Neuronal stem cell (in vitro differentiated cells): ENCODE measurements around the gene MEIOB.

ENCODE experiments used
- DNase-seq: peaks from one replicate; pipeline ENCODE4 v3.0.0-alpha.2; 2013; ENCODE audit warnings: low spot score
- H2AFZ ChIP-seq: one replicate; pipeline ENCODE4 v1.6.1; 2013; ENCODE audit warnings: mild to moderate bottlenecking, low read length, inconsistent platforms
- H2AK5ac ChIP-seq: 2 replicates; pipeline ENCODE4 v1.6.1; 2013; ENCODE audit warnings: low read depth, mild to moderate bottlenecking, inconsistent platforms, low read length, moderate library complexity, mixed read lengths
- H2BK120ac ChIP-seq: 2 replicates; pipeline ENCODE4 v1.6.1; 2013; ENCODE audit warnings: low read depth, mild to moderate bottlenecking, inconsistent platforms, low read length, moderate library complexity, mixed read lengths
- H2BK12ac ChIP-seq: one replicate; pipeline ENCODE4 v1.6.1; 2013; ENCODE audit warnings: low read length, inconsistent platforms
- H2BK15ac ChIP-seq: 2 replicates; pipeline ENCODE4 v1.6.1; 2013; ENCODE audit warnings: mild to moderate bottlenecking, low read length, inconsistent platforms, mixed read lengths
- H2BK5ac ChIP-seq: one replicate; pipeline ENCODE4 v1.6.1; 2013; ENCODE audit warnings: inconsistent platforms, mild to moderate bottlenecking, low read length, moderate library complexity
- H3K14ac ChIP-seq: one replicate; pipeline ENCODE4 v1.6.1; 2013; ENCODE audit warnings: low read length, inconsistent platforms
- H3K18ac ChIP-seq: 2 replicates; pipeline ENCODE4 v1.6.1; 2013; ENCODE audit warnings: low read length, inconsistent platforms
- H3K23ac ChIP-seq: 2 replicates; pipeline ENCODE4 v1.6.1; 2013; ENCODE audit warnings: low read depth, mild to moderate bottlenecking, mixed read lengths, low read length, inconsistent platforms; ENCODE audit not compliant: poor library complexity
- H3K27ac ChIP-seq: replicated peaks from 3 replicates; pipeline ENCODE4 v1.5.1; 2013; ENCODE audit warnings: low read length, inconsistent platforms
- H3K27me3 ChIP-seq, 3 experiments: 2 replicates each; pipeline ENCODE4 v1.6.1; 2013; ENCODE audit warnings: low read length in 3 of 3, mild to moderate bottlenecking in 2 of 3, inconsistent platforms in 1 of 3, low read depth in 1 of 3, mixed read lengths in 1 of 3, moderate library complexity in 1 of 3; ENCODE audit not compliant: control insufficient read depth in 3 of 3, insufficient read depth in 3 of 3
- H3K36me3 ChIP-seq, 2 donors: replicated peaks in 1 of 2; 2 replicates each; pipeline ENCODE4 v1.6.1; 2013; ENCODE audit warnings: low read length in 2 of 2; ENCODE audit not compliant: control insufficient read depth in 2 of 2, insufficient read depth in 2 of 2
- H3K4ac ChIP-seq: 2 replicates; pipeline ENCODE4 v1.6.1; 2013; ENCODE audit warnings: inconsistent platforms, mild to moderate bottlenecking, low read length, moderate library complexity
- H3K4me1 ChIP-seq, 2 donors: 1 replicate in 1 of 2; 2 replicates in 1 of 2; pipeline ENCODE4 v1.6.1; 2013; ENCODE audit warnings: low read length in 2 of 2, low read depth in 1 of 2; ENCODE audit not compliant: control insufficient read depth in 2 of 2, insufficient read depth in 1 of 2
- H3K4me2 ChIP-seq: one replicate; pipeline ENCODE4 v1.6.1; 2013; ENCODE audit warnings: mild to moderate bottlenecking, low read length, inconsistent platforms; ENCODE audit not compliant: insufficient read depth, poor library complexity, severe bottlenecking
- H3K4me3 ChIP-seq, 2 donors: 2 replicates each; pipeline ENCODE4 v1.5.1; 2013; ENCODE audit warnings: low read length in 2 of 2, mild to moderate bottlenecking in 2 of 2, inconsistent platforms in 1 of 2, moderate library complexity in 1 of 2
- H3K79me1 ChIP-seq: one replicate; pipeline ENCODE4 v1.6.1; 2013; ENCODE audit warnings: low read depth, mild to moderate bottlenecking, inconsistent platforms, low read length, moderate library complexity
- H3K9ac ChIP-seq: one replicate; pipeline ENCODE4 v1.6.1; 2013; ENCODE audit warnings: mild to moderate bottlenecking, low read depth, low read length, inconsistent platforms; ENCODE audit not compliant: poor library complexity
- H3K9me3 ChIP-seq, 2 donors: replicated peaks in 1 of 2; 2 replicates each; pipeline versions ENCODE3 to v1.6.1; 2013; ENCODE audit warnings: low read length in 2 of 2, mild to moderate bottlenecking in 2 of 2, inconsistent platforms in 1 of 2, low read depth in 1 of 2, mixed read lengths in 1 of 2, moderate library complexity in 1 of 2; ENCODE audit not compliant: control insufficient read depth in 2 of 2, insufficient read depth in 1 of 2
- H4K8ac ChIP-seq: one replicate; pipeline ENCODE4 v1.6.1; 2013; ENCODE audit warnings: low read depth, mild to moderate bottlenecking, inconsistent platforms, low read length, moderate library complexity
- H4K91ac ChIP-seq: one replicate; pipeline ENCODE4 v1.6.1; 2013; ENCODE audit warnings: low read length, low read depth, mild to moderate bottlenecking, inconsistent platforms; ENCODE audit not compliant: poor library complexity
- WGBS, 2 donors: extraction: QIAGEN DNeasy Blood & Tissue Kit; methylation state at CpG; one replicate each; pipeline ENCODE4 v1.1.7; 2013; ENCODE audit warnings: missing lambda C conversion rate in 2 of 2, mixed read lengths in 1 of 2; ENCODE audit not compliant: insufficient read length in 2 of 2, insufficient replicate concordance in 1 of 2; ENCODE audit errors: extremely low coverage in 2 of 2; 5-methylcytosine and 5-hydroxymethylcytosine counted together

Gene MEIOB

DNA sequence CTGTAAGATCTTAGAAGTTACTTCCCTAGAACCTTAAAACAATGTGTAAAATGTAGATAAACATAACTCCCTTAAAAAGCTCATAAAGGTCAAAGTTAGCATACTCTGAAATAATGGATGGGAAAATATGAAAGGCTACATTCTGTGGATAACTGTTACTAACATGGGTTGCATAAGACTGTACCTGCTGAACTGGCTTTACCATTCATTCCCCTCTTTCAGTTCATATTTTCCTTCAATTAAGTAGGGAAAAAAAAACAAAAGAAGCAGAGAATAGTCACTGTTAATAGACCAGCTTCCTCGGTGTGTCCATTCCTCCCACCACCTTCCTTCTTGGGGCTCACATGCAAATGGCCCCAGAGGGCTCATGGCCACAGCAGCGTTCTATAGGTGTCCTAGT is 7.5 kb upstream of the MEIOB start:
- Histone ChIP-seq H3K27me3 (peaks cover 0 to 32% (median 4%) of the 10 kb centered on the region in 3 experiments), H3K27ac (no peak overlapping the region), H3K4me2 (no peak overlapping the region), H4K8ac (no peak overlapping the region), H2BK12ac (no peak overlapping the region), H3K23ac (no peak overlapping the region), H3K14ac (no peak overlapping the region), H2AFZ (no peak overlapping the region), H3K18ac (no peak overlapping the region), H2BK15ac (no peak overlapping the region), H3K4ac (no peak overlapping the region), H3K4me3 (no peak overlapping the region), H2BK5ac (no peak overlapping the region), H3K9ac (no peak overlapping the region), H2AK5ac (no peak overlapping the region), H3K9me3 (no peaks in the 10 kb centered on the region), H3K79me1 (no peaks in the 10 kb centered on the region), H2BK120ac (no peak overlapping the region), H3K36me3 (no peaks in the 10 kb centered on the region), H4K91ac (no peak overlapping the region), H3K4me1 (peaks cover 1 to 4% of the 10 kb centered on the region in 2 donors)
- DNase-seq: no peak
- no CpG with 5 or more reads among the region's 2 CpGs for WGBS, 2 donors

DNA sequence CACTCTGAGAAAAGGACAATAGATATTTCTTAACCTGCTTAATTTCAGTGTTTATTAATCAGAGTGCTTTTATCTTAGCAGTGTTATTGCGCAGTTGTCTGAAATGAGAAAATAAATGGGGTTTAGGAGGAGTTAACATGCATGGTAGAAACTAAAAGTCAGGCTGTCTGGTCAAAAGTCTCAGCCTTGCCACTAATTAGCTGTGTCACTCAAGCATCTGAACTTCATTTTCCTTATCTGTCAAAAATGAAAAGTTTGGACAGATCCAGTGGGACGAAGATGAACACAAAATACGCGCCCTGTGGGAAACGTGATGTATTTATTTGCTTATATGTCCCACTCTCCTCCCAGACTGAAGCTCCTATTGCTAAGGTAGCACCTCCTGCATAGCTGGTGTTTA is 6.3 kb upstream of the MEIOB start:
- Histone ChIP-seq H3K27me3 (peaks cover 0 to 39% (median 4%) of the 10 kb centered on the region in 3 experiments), H3K23ac (no peak overlapping the region), H2BK15ac (no peak overlapping the region), H2BK12ac (no peak overlapping the region), H3K9ac (no peak overlapping the region), H3K14ac (no peak overlapping the region), H3K36me3 (no peaks in the 10 kb centered on the region), H3K79me1 (no peaks in the 10 kb centered on the region), H4K91ac (no peak overlapping the region), H3K4me1 (peaks cover 1 to 4% of the 10 kb centered on the region in 2 donors), H3K4ac (no peak overlapping the region), H3K9me3 (no peaks in the 10 kb centered on the region), H2AFZ (no peak overlapping the region), H2BK5ac (no peak overlapping the region), H2AK5ac (no peak overlapping the region), H3K4me2 (no peak overlapping the region), H3K18ac (no peak overlapping the region), H4K8ac (no peak overlapping the region), H2BK120ac (no peak overlapping the region), H3K27ac (no peak overlapping the region), H3K4me3 (no peak overlapping the region)
- DNase-seq: no peak
- WGBS, 2 donors: no CpG with 5 or more reads among the region's 5 CpGs

DNA sequence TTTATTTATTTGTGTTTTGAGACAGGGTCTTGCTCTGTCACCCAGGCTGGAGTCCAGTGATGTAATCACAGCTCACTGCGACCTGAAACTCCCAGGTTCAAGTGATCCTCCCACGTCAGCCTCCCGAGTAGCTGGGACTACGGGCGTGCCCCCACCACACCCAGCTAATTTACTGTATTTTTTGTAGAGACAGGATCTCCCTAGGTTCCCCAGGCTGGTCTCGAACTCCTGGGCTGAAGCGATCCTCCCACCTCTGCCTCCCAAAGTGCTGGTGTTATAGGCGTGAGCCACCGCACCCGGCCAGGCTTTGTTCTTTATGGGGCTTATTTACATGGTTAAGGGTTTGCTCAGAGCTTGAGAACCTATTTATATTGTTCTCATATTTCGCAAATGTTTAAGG is 5.8 kb upstream of the MEIOB start:
- Histone ChIP-seq H4K8ac (no peak overlapping the region), H2BK15ac (no peak overlapping the region), H2BK12ac (no peak overlapping the region), H3K23ac (no peak overlapping the region), H3K27me3 (peaks cover 0 to 43% (median 4%) of the 10 kb centered on the region in 3 experiments), H3K4me1 (peaks cover 1 to 4% of the 10 kb centered on the region in 2 donors), H3K18ac (no peak overlapping the region), H3K4me3 (no peak overlapping the region), H3K14ac (no peak overlapping the region), H4K91ac (no peak overlapping the region), H2AFZ (no peak overlapping the region), H3K27ac (no peak overlapping the region), H3K79me1 (no peaks in the 10 kb centered on the region), H3K9ac (no peak overlapping the region), H3K4me2 (no peak overlapping the region), H3K4ac (no peak overlapping the region), H3K9me3 (no peaks in the 10 kb centered on the region), H3K36me3 (no peaks in the 10 kb centered on the region), H2AK5ac (no peak overlapping the region), H2BK5ac (no peak overlapping the region), H2BK120ac (no peak overlapping the region)
- WGBS, 2 donors: no CpG with 5 or more reads among the region's 11 CpGs
- no peak for DNase-seq

DNA sequence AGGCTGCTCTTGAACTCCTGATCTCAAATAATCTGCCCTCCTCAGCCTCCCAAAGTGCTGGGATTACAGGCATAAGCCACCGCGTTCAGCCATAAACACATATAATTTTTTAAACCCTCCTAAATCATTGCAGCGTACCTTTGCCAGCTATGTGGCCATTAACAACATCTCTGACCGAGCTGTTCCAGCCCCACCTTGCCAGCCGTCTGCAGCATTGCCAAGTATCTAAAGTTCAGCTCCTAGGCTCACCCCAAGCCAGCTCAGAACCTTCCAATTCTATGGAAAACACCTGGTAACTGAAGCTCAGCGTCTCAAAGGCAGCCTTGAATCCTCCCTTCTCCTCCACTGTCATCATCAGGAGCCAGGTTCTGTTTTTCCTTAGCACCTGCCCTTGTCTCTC is 5.1 kb upstream of the MEIOB start:
- H3K14ac ChIP-seq: no peak overlapping the region
- H3K4me2 ChIP-seq: no peak overlapping the region
- H3K9me3 ChIP-seq: no peaks in the 10 kb centered on the region
- no peak overlapping the region for H4K8ac ChIP-seq
- H3K23ac ChIP-seq: no peak overlapping the region
- no peak overlapping the region for H3K9ac ChIP-seq
- H3K4ac ChIP-seq: no peak overlapping the region
- no peak overlapping the region for H2BK15ac ChIP-seq
- no CpG with 5 or more reads among the region's 6 CpGs for WGBS, 2 donors
- H4K91ac ChIP-seq: no peak overlapping the region
- no peak overlapping the region for H2BK12ac ChIP-seq
- no peaks in the 10 kb centered on the region for H3K36me3 ChIP-seq
- H3K4me3 ChIP-seq: no peak overlapping the region
- no peak overlapping the region for H3K18ac ChIP-seq
- DNase-seq: no peak
- H2BK120ac ChIP-seq: no peak overlapping the region
- no peak overlapping the region for H3K27ac ChIP-seq
- H3K79me1 ChIP-seq: no peaks in the 10 kb centered on the region
- no peak overlapping the region for H2AFZ ChIP-seq
- peaks cover 1 to 4% of the 10 kb centered on the region in 2 donors for H3K4me1 ChIP-seq
- no peak overlapping the region for H2AK5ac ChIP-seq
- peaks cover 0 to 50% (median 11%) of the 10 kb centered on the region in 3 experiments for H3K27me3 ChIP-seq
- no peak overlapping the region for H2BK5ac ChIP-seq
